Fibroblast of upper back skin (primary cell): ENCODE measurements around the gene ABCE1.

Experiments
- DNase-seq: peaks from one replicate; pipeline ENCODE4 v3.0.0-alpha.2; 2013

Gene ABCE1

GRCh38 chr4:145177906-145178538, 79.9 kb downstream of the ABCE1 start:
- no peak for DNase-seq

DNA sequence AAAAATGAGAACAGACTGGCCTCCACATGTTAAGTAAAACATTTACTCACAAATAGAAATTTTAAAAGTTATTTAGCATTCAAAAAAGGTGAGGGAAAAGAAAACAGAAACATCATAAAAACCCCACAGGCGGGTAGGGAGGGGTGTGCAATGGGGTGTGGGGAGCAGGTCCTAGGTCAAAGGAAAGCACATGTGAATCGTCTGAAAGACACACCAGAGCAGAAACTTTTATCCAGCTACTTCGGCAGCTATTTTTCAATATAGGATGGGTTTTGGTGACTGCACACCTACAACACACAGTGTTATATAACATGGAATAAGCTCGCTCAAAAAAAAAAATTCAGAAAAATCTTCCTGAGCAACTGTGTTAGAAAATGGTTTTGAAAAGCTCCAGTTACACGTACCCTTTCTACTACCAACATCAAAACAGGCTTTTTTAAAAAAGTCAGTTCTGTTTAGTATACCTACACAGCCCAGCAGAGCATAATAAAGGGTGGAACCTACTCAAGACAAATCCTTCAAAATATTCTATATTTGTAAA, 80.7 kb downstream of the ABCE1 start:
- no peak for DNase-seq
